ENCODE results near the gene EHD1.

The EHD1 gene

GRCh38 chr11:64892411-64892831, 14.0 kb upstream of the EHD1 start:
- peaks cover 7% of the 10 kb centered on the region for H3K4me1 ChIP-seq (ENCODE audit: insufficient read depth, low read length)
- no peak overlapping the region for H3K4me3 ChIP-seq (ENCODE audit: low read length)
- H3K27me3 ChIP-seq (ENCODE audit: insufficient read depth, low read length): no peaks in the 10 kb centered on the region
- peaks cover 8% of the 10 kb centered on the region for H3K36me3 ChIP-seq (ENCODE audit: insufficient read depth, low read length)
- no peak overlapping the region for H2AFZ ChIP-seq (ENCODE audit: low read depth, low read length)
- no peaks in the 10 kb centered on the region for H3K9me3 ChIP-seq (ENCODE audit: low read length)

- Histone ChIP-seq H3K9me3 (ENCODE audit: low read length) (no peaks in the 10 kb centered on the region), H3K4me3 (ENCODE audit: low read length) (no peak overlapping the region)
These were observed 13.5 kb upstream of the EHD1 start for GRCh38 chr11:64891880-64892279.

GRCh38 chr11:64891215-64891848, 12.9 kb upstream of the EHD1 start:
- Histone ChIP-seq H3K27me3 (ENCODE audit: insufficient read depth, low read length) (no peaks in the 10 kb centered on the region), H3K4me3 (ENCODE audit: low read length) (no peak overlapping the region), H3K4me1 (ENCODE audit: insufficient read depth, low read length) (peaks cover 7% of the 10 kb centered on the region), H3K36me3 (ENCODE audit: insufficient read depth, low read length) (peaks cover under 1% of the 10 kb centered on the region), H3K9me3 (ENCODE audit: low read length) (no peaks in the 10 kb centered on the region), H2AFZ (ENCODE audit: low read depth, low read length) (no peak overlapping the region)

More at GRCh38 chr11:64891880-64892279, 13.5 kb upstream of the EHD1 start:
- peaks cover 6% of the 10 kb centered on the region for H3K36me3 ChIP-seq (ENCODE audit: insufficient read depth, low read length)
- H3K27me3 ChIP-seq (ENCODE audit: insufficient read depth, low read length): no peaks in the 10 kb centered on the region
- H2AFZ ChIP-seq (ENCODE audit: low read depth, low read length): no peak overlapping the region
- peaks cover 7% of the 10 kb centered on the region for H3K4me1 ChIP-seq (ENCODE audit: insufficient read depth, low read length)

- Histone ChIP-seq H3K4me3 (ENCODE audit: low read length) (no peak overlapping the region), H2AFZ (ENCODE audit: low read depth, low read length) (no peak overlapping the region), H3K36me3 (ENCODE audit: insufficient read depth, low read length) (no peaks in the 10 kb centered on the region), H3K4me1 (ENCODE audit: insufficient read depth, low read length) (peaks cover 10% of the 10 kb centered on the region), H3K27me3 (ENCODE audit: insufficient read depth, low read length) (no peaks in the 10 kb centered on the region), H3K9me3 (ENCODE audit: low read length) (no peaks in the 10 kb centered on the region)
These were observed 12.1 kb upstream of the EHD1 start for GRCh38 chr11:64890522-64890939.

- Histone ChIP-seq H3K36me3 (ENCODE audit: insufficient read depth, low read length) (no peaks in the 10 kb centered on the region), H3K4me3 (ENCODE audit: low read length) (no peak overlapping the region), H3K27me3 (ENCODE audit: insufficient read depth, low read length) (no peaks in the 10 kb centered on the region), H3K9me3 (ENCODE audit: low read length) (no peaks in the 10 kb centered on the region), H2AFZ (ENCODE audit: low read depth, low read length) (no peak overlapping the region), H3K4me1 (ENCODE audit: insufficient read depth, low read length) (peaks cover 15% of the 10 kb centered on the region)
These were observed 10.5 kb upstream of the EHD1 start for GRCh38 chr11:64888729-64889511.

- no peaks in the 10 kb centered on the region for H3K27me3 ChIP-seq (ENCODE audit: insufficient read depth, low read length)
These were observed 9.9 kb upstream of the EHD1 start for GRCh38 chr11:64888406-64888728.

GRCh38 chr11:64887757-64888405, 9.5 kb upstream of the EHD1 start:
- Histone ChIP-seq H3K4me1 (ENCODE audit: insufficient read depth, low read length) (peaks cover 15% of the 10 kb centered on the region), H3K9me3 (ENCODE audit: low read length) (no peaks in the 10 kb centered on the region), H2AFZ (ENCODE audit: low read depth, low read length) (peak overlapping the region; percentile 1), H3K4me3 (ENCODE audit: low read length) (no peak overlapping the region), H3K27me3 (ENCODE audit: insufficient read depth, low read length) (no peaks in the 10 kb centered on the region), H3K36me3 (ENCODE audit: insufficient read depth, low read length) (no peaks in the 10 kb centered on the region)

More at GRCh38 chr11:64888406-64888728, 9.9 kb upstream of the EHD1 start:
- H3K4me1 ChIP-seq (ENCODE audit: insufficient read depth, low read length): peaks cover 15% of the 10 kb centered on the region
- no peaks in the 10 kb centered on the region for H3K36me3 ChIP-seq (ENCODE audit: insufficient read depth, low read length)
- no peaks in the 10 kb centered on the region for H3K9me3 ChIP-seq (ENCODE audit: low read length)
- H2AFZ ChIP-seq (ENCODE audit: low read depth, low read length): peak overlapping the region; percentile 1
- no peak overlapping the region for H3K4me3 ChIP-seq (ENCODE audit: low read length)

GRCh38 chr11:64887234-64887756, 8.9 kb upstream of the EHD1 start:
- Histone ChIP-seq H3K36me3 (ENCODE audit: insufficient read depth, low read length) (no peaks in the 10 kb centered on the region), H2AFZ (ENCODE audit: low read depth, low read length) (no peak overlapping the region), H3K27me3 (ENCODE audit: insufficient read depth, low read length) (peaks cover 2% of the 10 kb centered on the region), H3K9me3 (ENCODE audit: low read length) (no peaks in the 10 kb centered on the region), H3K4me3 (ENCODE audit: low read length) (no peak overlapping the region), H3K4me1 (ENCODE audit: insufficient read depth, low read length) (peaks cover 15% of the 10 kb centered on the region)

- peaks cover 3% of the 10 kb centered on the region for H3K27me3 ChIP-seq (ENCODE audit: insufficient read depth, low read length)
- H3K9me3 ChIP-seq (ENCODE audit: low read length): no peaks in the 10 kb centered on the region
- peaks cover 16% of the 10 kb centered on the region for H3K4me1 ChIP-seq (ENCODE audit: insufficient read depth, low read length)
- no peak overlapping the region for H3K4me3 ChIP-seq (ENCODE audit: low read length)
- H2AFZ ChIP-seq (ENCODE audit: low read depth, low read length): no peak overlapping the region
- H3K36me3 ChIP-seq (ENCODE audit: insufficient read depth, low read length): no peaks in the 10 kb centered on the region
These were observed 7.2 kb upstream of the EHD1 start for GRCh38 chr11:64885367-64886286.

GRCh38 chr11:64884019-64884418, 5.6 kb upstream of the EHD1 start:
- Histone ChIP-seq H3K36me3 (ENCODE audit: insufficient read depth, low read length) (no peaks in the 10 kb centered on the region), H3K9me3 (ENCODE audit: low read length) (no peaks in the 10 kb centered on the region), H3K4me1 (ENCODE audit: insufficient read depth, low read length) (peaks cover 32% of the 10 kb centered on the region), H3K27me3 (ENCODE audit: insufficient read depth, low read length) (peaks cover 3% of the 10 kb centered on the region), H3K4me3 (ENCODE audit: low read length) (no peak overlapping the region), H2AFZ (ENCODE audit: low read depth, low read length) (no peak overlapping the region)

- Histone ChIP-seq H2AFZ (ENCODE audit: low read depth, low read length) (no peak overlapping the region), H3K4me3 (ENCODE audit: low read length) (no peak overlapping the region), H3K27me3 (ENCODE audit: insufficient read depth, low read length) (peaks cover 3% of the 10 kb centered on the region), H3K36me3 (ENCODE audit: insufficient read depth, low read length) (no peaks in the 10 kb centered on the region), H3K9me3 (ENCODE audit: low read length) (no peaks in the 10 kb centered on the region), H3K4me1 (ENCODE audit: insufficient read depth, low read length) (peaks cover 30% of the 10 kb centered on the region)
These were observed 5.2 kb upstream of the EHD1 start for GRCh38 chr11:64883575-64883974.

GRCh38 chr11:64882243-64882642, 3.8 kb upstream of the EHD1 start:
- no peaks in the 10 kb centered on the region for H3K36me3 ChIP-seq (ENCODE audit: insufficient read depth, low read length)
- no peak overlapping the region for H2AFZ ChIP-seq (ENCODE audit: low read depth, low read length)
- H3K4me1 ChIP-seq (ENCODE audit: insufficient read depth, low read length): peaks cover 34% of the 10 kb centered on the region
- H3K27me3 ChIP-seq (ENCODE audit: insufficient read depth, low read length): peaks cover 3% of the 10 kb centered on the region
- no peaks in the 10 kb centered on the region for H3K9me3 ChIP-seq (ENCODE audit: low read length)
- H3K4me3 ChIP-seq (ENCODE audit: low read length): no peak overlapping the region

All from neuron (in vitro differentiated cells).